Sciatic nerve (tissue), 2 donors: ENCODE measurements around the gene SDS. TPM values are rescaled to one million over a fixed set of nuclear protein-coding genes. Genes with fewer than 3 reads are reported as not detected.

Experiments
- ATAC-seq: fragments of 200-7000 bp; cut with Tn5 transposase; one replicate; pipeline ENCODE4 v1.9.1; 2020; ENCODE audit warnings: mild to moderate bottlenecking, moderate library complexity
- DNase-seq: peaks from one replicate; pipeline ENCODE4 v3.0.0-alpha.2; 2020; ENCODE audit warnings: low spot score
- intact Hi-C: fragments of 100-400 bp; cut with DNase I; formaldehyde crosslinking; loops from one replicate; pipeline ENCODE4 v1.14.2; 2022
- total RNA-seq: library from RNA; stranded (reverse); fragmentation: NEBNext Ultra II Directional; extraction: Animal tissue kit (Norgen Biotek cat#: 25700); gene quantifications from one replicate; pipeline ENCODE4 v1.2.1, GENCODE V29; 2021
- donor health status: DM: no; HTN: no; CAD: no.
- donor health status: DM: no; HTN: no; CAD: no.

The SDS gene
- total RNA-seq, 1 donor from 2014 or later, result 0.31 TPM

DNA sequence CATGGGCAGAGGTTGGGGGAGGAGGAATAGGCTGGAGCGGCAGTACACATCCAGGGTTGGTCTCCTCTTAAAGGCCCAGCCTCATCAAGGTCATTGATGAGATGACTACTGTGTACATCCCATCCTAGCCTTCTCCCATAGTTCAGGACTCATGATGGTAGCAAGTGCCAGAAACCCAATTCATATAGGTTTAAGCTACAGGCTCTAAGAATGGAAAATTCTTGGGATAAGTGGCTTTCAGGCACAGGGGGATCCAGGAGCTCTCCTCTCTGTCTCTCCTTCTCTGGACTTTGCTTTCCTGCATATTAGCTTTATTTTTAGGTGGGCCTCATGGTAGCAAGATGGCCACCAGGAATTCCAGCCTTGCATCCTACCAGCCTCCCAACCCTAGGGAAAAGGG is 24.8 kb upstream of the SDS start:
- intact Hi-C loops, result no loop called here
- DNase-seq, result no peak
- no peak for ATAC-seq

DNA sequence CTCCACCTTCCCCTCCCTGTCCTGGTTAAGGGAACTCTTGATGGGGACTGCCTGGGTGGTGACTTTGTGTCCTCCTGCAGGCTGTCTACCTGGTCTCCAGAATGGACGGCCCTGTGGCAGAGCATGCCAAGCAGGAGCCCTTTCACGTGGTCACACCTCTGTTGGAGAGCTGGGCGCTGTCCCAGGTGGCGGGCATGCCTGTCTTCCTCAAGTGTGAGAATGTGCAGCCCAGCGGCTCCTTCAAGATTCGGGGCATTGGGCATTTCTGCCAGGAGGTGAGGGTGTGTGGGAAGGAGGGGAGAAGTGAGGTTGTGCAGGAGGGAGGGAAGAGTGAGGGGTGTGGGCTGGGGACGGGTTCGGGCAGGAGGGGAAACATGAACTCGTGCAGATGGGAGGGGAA is 24.2 kb upstream of the SDS start:
- DNase-seq, result no peak
- no peak for ATAC-seq
- intact Hi-C loops, result no loop called here

DNA sequence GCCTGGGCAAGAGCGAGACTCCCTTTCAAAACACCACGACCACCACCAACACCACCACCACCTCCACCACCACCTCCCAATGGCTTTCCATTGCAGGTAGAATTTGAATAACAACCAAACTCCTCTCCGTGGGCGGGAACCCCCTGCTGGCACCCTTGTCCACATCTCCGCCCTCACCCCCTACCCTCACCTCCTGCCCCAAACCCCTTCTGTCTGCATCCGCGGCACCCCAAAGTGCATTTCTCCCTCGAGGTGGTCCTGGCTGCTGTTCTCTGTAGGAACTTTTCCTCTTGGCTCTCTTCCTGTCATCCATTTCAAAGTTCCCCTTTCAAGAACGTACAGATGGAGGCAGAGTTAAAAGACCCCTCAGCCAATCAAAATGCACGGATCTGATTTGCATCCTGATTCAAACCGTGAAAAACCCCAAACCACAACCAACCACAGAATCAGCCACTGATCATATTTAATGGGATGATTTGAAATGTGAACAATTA is 22.3 kb upstream of the SDS start:
- intact Hi-C loops, result no loop called here
- no peak for ATAC-seq
- no peak for DNase-seq

DNA sequence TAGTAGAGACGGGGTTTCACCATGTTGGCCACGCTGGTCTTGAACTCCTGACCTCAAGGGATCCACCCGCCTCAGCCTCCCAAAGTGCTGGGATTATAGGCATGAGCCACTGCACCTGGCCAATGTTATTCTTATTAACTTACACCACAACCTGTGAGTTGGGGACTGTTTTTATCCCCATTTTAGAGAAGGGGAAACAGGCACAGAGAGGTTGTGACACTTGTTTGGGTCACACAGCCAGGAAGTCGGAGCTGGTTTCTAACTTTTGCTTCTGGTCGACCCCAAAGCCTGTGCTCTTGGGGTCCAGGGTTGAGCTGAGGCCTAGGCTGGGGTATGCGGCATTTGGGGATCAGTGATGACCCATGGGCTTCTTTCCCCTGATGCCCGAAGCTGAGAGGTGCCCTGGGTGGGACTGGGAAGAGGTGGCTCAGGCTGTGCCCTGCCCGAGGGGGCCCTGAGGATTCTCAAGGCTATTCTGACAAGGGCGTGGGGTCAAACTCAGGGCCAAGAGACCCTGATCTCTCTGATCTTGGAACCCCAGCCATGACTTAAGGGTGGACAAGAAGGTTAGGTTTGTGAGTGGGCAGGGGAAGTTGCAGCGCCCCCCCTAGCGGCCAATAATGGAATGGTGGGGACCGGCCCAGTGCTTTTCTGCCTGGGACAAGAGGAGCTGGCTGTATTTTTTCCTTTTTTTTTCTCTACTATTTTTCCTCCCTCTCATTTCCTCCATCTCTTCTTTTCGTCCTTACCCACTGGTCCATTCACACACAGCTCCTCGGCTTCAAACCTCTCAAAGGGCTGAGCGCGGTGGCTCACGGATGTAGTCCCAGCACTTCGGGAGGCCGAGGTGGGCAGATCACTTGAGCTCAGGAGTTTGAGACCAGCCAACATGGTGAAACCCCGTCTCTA is 21.5 kb upstream of the SDS start:
- peak; percentile 45 for ATAC-seq
- peak; percentile 70 for DNase-seq
- intact Hi-C loops, result no loop called here

DNA sequence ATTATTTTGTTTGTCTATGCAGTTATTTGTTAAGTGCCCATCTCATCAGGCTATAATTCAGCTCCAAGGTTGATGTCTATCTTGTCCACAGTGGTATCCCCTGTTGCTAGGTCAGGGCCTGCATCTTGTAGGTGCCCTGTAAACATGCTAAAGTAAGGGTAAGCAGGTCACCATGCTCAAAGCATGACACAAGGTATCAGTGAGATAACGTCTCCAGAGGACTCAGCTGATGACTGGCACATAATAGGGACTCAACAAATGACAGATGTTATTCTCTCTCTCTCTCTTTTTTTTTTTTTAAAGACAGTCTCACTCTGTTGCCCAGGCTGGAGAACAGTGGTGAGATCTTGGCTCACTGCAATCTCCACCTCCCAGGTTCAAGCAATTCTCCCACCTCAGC is 20.8 kb upstream of the SDS start:
- DNase-seq (no peak), ATAC-seq (no peak)
- intact Hi-C loops, result no loop called here

DNA sequence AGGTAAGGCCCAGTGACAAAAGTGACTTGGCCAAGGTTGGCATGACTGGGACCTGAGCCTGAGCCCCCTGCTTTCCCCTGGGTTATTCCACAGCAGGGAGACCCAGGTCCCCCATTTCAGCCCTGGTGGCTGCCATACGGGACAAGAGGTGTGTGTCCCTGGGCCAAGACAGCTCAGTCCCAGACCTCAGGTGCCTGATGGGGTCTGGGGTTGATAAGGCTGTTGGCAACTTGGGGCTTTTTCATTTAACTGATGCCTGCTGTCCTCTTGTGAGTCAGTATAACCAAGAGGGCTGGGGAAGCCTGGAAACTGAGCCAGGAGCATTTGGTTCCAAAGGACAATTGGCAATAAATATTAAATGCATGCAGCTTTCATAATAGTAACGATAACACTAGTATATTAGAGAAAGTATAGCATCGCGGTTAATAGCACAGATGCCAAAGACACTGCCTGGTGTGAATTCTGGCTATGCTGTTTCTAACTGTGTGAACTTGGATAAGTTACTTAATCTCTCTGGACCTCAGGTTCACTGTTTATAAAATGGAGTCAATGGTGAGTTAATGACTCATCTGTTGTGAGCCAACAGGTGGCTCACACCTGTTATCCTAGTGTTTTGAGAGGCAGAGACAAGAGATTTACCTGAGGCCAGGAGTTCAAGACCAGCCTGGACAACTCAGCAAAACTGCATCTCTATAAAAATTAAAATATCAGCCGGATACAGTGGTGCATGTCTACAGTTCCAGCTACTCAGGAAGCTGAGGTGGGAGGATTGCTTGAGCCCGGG is 19.4 kb upstream of the SDS start:
- ATAC-seq, result no peak
- intact Hi-C loops, result no loop called here
- no peak for DNase-seq

DNA sequence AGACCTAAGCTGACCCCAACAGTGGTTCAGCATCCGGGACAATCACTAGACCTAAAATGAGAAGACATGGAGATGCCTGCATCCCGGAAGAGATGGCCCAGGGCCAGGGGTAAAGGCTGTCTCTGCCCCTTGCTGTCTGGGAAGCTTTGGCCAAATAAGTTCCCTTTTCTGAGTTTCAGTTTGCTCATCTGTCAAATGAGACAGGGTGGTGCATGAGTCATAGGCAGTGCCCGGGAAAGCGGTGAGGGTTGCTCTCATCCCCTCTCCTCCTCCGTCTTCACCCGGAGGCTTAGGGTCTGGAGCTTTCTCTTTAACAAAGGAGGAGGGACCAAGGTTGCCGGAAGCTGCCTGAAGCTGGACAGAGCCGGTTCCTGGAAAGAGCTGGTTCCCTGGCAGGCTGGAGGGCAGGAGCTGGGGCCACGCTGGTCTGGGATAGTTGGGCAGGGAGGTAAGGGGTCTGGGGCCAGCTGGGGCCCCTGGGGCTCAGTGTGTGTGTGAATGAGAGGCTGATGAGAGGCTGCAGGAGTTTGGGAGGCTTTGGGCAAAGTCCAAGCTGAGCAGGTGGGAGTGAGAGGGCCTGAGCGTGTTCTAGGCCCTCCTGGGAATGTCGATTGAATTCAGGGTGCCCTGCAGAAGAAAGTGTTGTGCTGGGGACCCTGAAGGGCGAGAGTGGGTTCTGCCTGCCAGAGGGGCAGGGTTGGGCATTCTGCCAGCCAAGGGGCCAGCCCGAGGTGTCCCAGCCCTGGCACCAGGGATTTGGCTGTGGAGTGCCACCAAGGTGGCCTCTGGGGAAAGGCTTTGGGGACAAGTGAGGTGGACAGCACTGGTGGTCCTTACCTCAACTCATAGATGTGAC is 18.6 kb upstream of the SDS start, which contains the start of gene SDSL:
Gene SDSL, plus strand, starts transcription at position 351 of the 856 bp plus-strand sequence. CDS start 5,603 bp downstream, outside the sequence.
- ATAC-seq, result peak; percentile 87
- intact Hi-C loops, result no loop called here
- peak; percentile 74 for DNase-seq

DNA sequence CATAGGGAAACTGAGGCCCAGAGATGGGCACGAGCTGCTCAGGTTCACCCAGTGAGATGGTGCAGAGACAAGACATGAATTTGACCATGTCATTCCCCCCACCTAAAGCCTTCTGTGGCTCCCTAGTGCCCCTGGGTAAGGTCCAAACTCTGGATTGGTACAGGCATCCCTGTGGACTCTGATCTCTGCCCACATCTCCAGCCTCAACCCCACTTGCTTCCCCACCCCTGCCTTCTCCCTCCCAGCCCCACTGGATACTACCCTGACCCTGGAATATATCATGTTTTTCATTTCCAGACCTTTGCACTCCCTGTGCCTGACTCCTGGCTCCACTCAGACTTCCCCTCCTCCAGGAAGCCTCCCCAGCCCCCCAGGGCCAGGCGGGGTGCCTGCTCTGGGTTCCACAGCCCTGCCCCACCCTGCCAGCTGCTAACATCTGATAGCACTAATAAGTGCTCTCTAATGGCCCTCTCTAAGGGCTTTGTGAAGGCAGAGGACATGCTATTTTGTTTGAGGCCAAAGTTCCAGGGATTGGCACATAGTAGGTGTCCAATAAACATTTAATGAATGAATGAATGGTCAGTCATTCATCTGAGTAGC is 17.4 kb upstream of the SDS start:
- no peak for ATAC-seq
- DNase-seq, result no peak
- intact Hi-C loops, result no loop called here

DNA sequence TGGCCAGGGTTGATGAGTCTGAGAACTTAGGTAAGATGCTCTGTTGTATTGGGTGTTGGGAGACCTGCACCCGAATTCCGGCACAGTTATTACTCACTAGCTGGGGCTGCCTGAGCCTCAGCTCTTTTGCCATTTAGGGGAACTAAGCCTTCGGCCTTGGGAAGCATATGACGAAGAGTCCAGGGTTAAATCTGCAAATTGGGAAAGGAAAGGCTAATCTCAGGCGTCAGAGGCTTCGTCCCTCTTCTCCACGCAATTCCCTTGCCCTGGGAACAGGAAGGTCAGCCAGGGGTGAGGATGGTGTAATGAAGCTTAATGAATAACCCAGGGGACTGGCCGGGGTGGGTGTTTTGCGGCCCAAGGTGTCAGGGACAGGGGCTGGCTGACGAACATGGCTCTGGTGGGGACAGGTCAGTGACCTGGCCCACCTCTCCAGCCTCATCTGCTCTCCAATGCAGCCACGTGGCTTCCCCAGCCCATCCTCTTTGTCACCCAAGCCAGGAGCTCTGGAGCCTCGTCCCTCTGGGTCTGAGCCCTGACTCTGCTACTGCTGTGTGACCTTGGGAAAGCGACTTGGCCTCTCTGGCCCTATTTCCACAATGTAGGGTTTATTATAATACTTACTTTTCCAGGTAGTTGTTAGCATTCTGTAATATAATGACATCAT is 14.7 kb upstream of the SDS start:
- ATAC-seq (peak; percentile 19), DNase-seq (no peak)
- intact Hi-C loops, result no loop called here

DNA sequence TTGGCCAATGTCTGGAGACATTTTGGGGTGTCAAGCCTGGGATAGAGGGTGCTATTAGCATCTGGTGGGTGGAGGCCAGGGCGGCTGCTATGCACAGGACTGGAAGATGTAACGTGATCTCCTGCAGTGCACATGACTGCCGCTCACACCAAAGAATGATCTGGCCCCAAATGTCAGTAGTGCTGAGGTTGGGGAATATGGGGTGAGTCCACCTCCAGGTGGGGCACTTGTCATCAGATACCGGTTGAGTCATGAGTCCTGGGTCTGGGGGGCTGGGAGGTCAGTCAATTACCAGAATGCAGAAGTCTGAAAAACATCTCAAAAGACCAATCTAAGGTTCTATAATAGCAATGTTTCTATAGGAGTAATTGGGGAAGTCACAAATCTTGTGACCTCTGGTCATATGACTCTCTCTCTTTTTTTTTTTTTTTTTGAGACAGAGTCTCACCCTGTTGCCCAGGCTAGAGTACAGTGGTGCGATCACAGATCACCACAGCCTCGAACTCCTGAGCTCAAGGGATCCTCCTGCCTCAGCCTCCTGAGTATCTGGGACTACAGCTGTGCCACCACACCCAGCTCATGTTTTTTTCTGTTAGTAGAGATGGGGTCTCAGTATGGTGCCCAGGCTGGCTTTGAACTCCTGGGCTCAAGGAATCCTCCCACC is 12.5 kb upstream of the SDS start:
- ATAC-seq, result peak; percentile 49
- intact Hi-C loops, result no loop called here
- DNase-seq, result no peak

DNA sequence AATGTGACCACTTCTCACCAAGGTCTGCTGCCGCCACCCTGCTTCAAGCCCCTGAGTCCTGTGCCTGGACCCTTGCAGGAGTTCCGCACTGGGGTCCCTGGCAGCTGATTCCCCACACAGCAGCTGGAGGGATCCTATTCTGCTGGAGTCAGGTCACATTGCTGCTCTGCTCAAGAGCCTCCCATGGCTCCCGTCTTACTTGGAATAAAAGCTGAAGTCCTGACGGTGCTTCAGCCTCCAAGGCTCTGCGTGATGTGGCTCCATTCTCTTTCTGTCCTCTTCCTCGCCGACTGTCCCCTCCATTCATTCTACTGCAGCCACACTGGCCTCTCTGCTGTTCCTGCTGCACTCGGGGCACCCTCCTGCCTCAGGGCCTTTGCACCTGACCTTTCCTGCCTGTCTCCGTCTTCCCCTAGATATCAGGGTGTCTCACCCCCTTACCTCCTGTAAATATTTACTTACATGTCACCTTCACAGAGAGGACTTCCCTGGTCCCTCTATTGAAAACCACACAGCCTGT is 10.9 kb upstream of the SDS start:
- DNase-seq (no peak), ATAC-seq (no peak)
- intact Hi-C loops, result no loop called here

DNA sequence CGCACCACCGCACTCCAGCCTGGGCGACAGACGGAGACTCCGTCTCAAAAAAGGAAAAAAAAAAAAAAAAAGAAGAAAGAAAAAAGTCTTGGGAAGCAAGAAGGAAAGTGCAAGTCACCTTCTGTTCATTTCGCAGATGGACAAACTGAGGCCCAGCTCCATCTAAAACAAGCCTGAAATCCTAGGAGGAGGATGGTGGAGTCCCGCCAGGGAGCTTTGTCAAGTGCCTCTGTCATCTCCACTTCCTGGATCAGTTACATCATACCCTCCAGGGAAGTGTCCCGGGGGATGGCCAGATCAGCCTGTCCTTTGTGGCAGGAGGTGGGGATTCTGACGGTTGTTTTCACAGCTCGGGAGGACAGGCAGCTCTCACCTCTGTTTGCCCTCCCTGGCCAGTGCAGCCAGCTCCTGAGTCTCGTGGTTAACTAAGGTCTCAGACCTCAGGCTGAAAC is 9.8 kb upstream of the SDS start:
- ATAC-seq (no peak), DNase-seq (no peak)
- intact Hi-C loops, result no loop called here

DNA sequence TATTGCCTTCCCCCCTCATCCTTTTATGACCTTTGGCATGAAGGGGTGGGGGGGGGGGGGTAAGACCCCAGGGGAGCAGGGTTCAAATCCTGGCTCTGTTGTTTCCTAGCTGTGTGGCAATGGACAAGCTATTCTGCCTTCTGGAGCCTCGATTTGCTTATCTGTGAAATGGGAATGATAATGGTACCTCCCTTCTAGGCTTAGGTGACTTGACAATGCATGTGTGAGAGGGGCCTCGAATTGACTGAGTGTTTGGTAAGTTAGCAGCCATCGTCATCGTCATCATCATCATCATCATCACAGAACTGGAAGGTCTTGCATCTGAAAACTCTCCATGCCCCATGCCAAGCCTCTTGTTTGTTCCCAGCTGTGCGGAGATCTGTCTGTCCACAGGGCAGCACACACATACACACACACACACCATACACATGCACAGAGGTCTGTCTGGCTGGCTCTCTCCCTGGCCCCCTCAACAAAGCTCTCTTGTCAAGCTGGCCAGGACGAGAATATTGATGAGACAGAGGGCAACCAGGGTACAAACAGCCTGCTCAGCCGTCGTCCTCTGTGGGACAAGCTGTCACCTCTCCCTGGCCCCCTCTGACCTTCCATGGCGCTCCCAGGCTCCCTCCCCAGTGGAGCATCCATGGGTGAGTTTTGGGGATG is 5.9 kb upstream of the SDS start:
- intact Hi-C loops, result no loop called here
- ATAC-seq, result no peak
- no peak for DNase-seq

DNA sequence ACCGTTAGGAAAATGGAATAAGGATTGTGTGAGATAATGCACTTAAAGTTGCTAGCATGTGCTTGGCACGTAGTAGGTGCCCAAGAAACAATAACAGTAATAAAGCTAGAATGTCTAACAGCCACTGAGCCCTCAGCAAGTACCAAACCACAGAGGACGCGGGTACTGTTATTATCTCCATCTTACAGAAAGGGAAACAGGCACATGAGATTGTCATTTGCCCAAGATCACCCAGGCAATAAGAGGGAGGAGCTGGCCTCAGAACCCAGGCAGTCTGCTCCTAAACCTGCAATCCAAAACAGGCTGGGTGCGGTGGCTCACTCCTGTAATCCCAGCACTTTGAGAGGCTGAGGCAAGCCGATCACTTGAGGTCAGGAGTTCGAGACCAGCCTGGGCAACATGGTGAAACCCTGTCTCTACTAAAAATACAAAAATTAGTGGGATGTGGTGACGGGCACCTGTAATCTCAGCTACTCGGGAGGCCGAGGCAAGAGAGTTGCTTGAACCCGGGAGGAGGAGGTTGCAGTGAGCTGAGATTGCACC is 5.1 kb upstream of the SDS start:
- DNase-seq (no peak), ATAC-seq (no peak)
- intact Hi-C loops, result no loop called here

DNA sequence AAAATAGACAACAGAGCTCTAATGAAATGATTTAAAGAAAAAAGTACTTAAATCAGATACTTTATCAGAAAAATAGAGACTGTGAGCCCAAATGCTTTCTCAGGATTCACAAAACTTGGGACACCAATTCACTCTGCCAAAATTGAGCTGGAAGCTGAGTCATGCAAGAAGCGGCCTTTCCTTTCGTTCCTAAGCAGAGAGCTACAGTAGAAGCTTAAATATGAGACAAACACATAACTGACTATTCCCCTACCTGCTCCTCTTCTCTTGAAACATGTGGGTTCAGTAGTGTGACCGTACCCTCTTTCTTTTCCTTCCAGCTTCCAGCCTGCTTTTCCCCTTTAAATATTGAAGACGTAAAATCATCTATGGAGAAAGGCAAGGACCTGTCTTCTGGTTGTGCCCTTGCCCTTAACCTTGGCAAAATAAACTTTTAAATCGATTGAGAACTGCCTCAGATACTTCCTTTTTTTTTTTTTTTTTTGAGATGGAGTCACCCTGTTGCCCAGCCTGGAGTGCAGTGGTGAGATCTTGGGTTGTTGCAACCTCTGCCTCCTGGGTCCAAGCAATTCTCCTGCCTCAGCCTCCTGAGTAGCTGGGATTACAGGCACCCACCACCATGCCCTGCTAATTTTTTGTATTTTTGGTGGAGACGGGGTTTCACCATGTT is 4.4 kb upstream of the SDS start:
- intact Hi-C loops, result no loop called here
- DNase-seq (no peak), ATAC-seq (no peak)

DNA sequence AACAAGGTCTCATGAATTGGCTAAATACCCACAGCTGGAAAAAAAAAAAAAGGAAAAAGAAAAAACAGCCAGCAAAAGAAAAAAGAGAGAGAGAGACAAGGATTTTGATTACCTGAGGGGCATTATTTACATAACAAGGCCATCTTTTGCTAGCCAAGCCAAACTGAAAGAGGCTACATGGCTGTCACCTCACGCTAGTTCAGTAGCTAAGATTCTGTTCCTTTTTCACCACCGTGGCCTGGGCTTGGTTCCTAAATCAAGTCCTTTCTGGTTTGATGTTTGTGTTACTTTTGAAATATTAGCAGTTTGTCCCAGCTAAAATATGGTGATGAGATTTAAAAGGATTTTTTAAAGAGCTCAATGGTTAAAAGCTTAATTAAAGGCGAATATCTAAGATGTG is 2.0 kb upstream of the SDS start:
- ATAC-seq (no peak), DNase-seq (no peak)
- intact Hi-C loops, result no loop called here
